K562 (cell line): ENCODE measurements around the gene PHTF1. TPM values are rescaled to one million over a fixed set of nuclear protein-coding genes. Genes with fewer than 3 reads are reported as not detected.

Experiments used
- ATF3 ChIP-seq, 2 experiments: fragments of 450-650 bp in 1 of 2; sonication (generic) in 1 of 2; formaldehyde crosslinking in 1 of 2; IDR thresholded peaks in 1 of 2; conservative IDR thresholded peaks in 1 of 2; 2 replicates each; pipeline versions ENCODE4 v1.6.1 to v1.8.1; 2016 to 2023; ENCODE audit warnings: mild to moderate bottlenecking in 2 of 2, moderate library complexity in 2 of 2, inconsistent platforms in 1 of 2, missing genetic modification reagents in 1 of 2
- CBX3 ChIP-seq, 2 experiments: IDR thresholded peaks; 1 replicate in 1 of 2; 2 replicates in 1 of 2; pipeline ENCODE4 v1.6.1; 2012; ENCODE audit warnings: inconsistent platforms in 2 of 2, low read length in 2 of 2, borderline replicate concordance in 1 of 2, control low read depth in 1 of 2
- CSDE1 ChIP-seq, 2 experiments: fragments of 450-650 bp; IDR thresholded peaks; 2 replicates each; pipeline ENCODE4 v1.6.1; 2016; ENCODE audit warnings: mild to moderate bottlenecking in 1 of 2
- FOXA1 ChIP-seq: fragments of 450-650 bp; IDR thresholded peaks from 2 replicates; pipeline ENCODE4 v1.6.1; 2016; ENCODE audit warnings: mild to moderate bottlenecking, borderline replicate concordance
- FOXP1 ChIP-seq: sonication (generic); formaldehyde crosslinking; IDR thresholded peaks from 2 replicates; pipeline ENCODE4 v1.8.0; 2022; ENCODE audit warnings: mild to moderate bottlenecking, missing genetic modification reagents
- GTF2B ChIP-seq: IDR thresholded peaks from 2 replicates; pipeline ENCODE4 v1.6.1; 2011; ENCODE audit not compliant: insufficient read length; ENCODE audit errors: extremely low read depth
- HLTF ChIP-seq: fragments of 450-650 bp; IDR thresholded peaks from 2 replicates; pipeline ENCODE4 v1.6.1; 2016
- HNRNPLL ChIP-seq: fragments of 200-400 bp; formaldehyde crosslinking; IDR thresholded peaks from 2 replicates; pipeline ENCODE4 v1.6.1; 2017; ENCODE audit warnings: low read length, low read depth, mild to moderate bottlenecking; ENCODE audit not compliant: poor library complexity, severe bottlenecking
- IRF1 ChIP-seq: sonication (generic); formaldehyde crosslinking; IDR thresholded peaks from 2 replicates; pipeline ENCODE4 v1.8.0; 2022; ENCODE audit warnings: missing genetic modification reagents, mild to moderate bottlenecking, borderline replicate concordance
- KAT2B ChIP-seq: IDR thresholded peaks from one replicate; pipeline ENCODE4 v1.6.1; 2012; ENCODE audit warnings: low read depth, mild to moderate bottlenecking, control low read depth, inconsistent platforms, low read length, moderate library complexity
- KLF1 ChIP-seq: fragments of 450-650 bp; IDR thresholded peaks from 2 replicates; pipeline ENCODE4 v1.6.1; 2016; ENCODE audit warnings: missing genetic modification characterization, missing compliant biosample characterization
- NEUROD1 ChIP-seq: fragments of 150-350 bp; IDR thresholded peaks from 2 replicates; pipeline ENCODE4 v1.6.1; 2014; ENCODE audit warnings: borderline replicate concordance, low read length, low read depth; ENCODE audit not compliant: partially characterized antibody
- NFIC ChIP-seq: fragments of 450-650 bp; IDR thresholded peaks from 2 replicates; pipeline ENCODE4 v1.6.1; 2017; ENCODE audit warnings: mild to moderate bottlenecking, inconsistent platforms
- NRF1 ChIP-seq, 2 experiments: fragments of 450-650 bp; IDR thresholded peaks in 1 of 2; conservative IDR thresholded peaks in 1 of 2; 2 replicates each; pipeline ENCODE4 v1.6.1; 2014; ENCODE audit warnings: mild to moderate bottlenecking in 2 of 2
- SNAPC5 ChIP-seq: fragments of 250-450 bp; sonication (Bioruptor Pico); IDR thresholded peaks from 2 replicates; pipeline ENCODE4 v1.8.0; 2021; ENCODE audit warnings: moderate library complexity, mild to moderate bottlenecking, inconsistent platforms
- SRSF9 ChIP-seq: fragments of 200-400 bp; formaldehyde crosslinking; IDR thresholded peaks from 2 replicates; pipeline ENCODE4 v1.6.1; 2017; ENCODE audit warnings: low read depth, low read length, borderline replicate concordance
- TAF7 ChIP-seq: fragments of 450-650 bp; IDR thresholded peaks from 2 replicates; pipeline ENCODE4 v1.6.1; 2016; ENCODE audit warnings: missing genetic modification characterization, missing compliant biosample characterization
- ZBTB34 ChIP-seq: fragments of 250-450 bp; sonication (Bioruptor Pico); IDR thresholded peaks from 2 replicates; pipeline ENCODE4 v1.8.0; 2021; ENCODE audit warnings: mild to moderate bottlenecking, moderate library complexity
- ZFP36 ChIP-seq: fragments of 150-350 bp; IDR thresholded peaks from 2 replicates; pipeline ENCODE4 v1.6.1; 2018; ENCODE audit warnings: low read length, low read depth; ENCODE audit not compliant: partially characterized antibody
- ZNF12 ChIP-seq: sonication (generic); formaldehyde crosslinking; IDR thresholded peaks from 2 replicates; pipeline ENCODE4 v1.4.0; 2020; ENCODE audit warnings: mild to moderate bottlenecking, missing genetic modification reagents
- ZNF140 ChIP-seq: fragments of 250-450 bp; sonication (Bioruptor Pico); IDR thresholded peaks from 2 replicates; pipeline ENCODE4 v1.8.0; 2021; ENCODE audit warnings: moderate library complexity, mild to moderate bottlenecking, inconsistent platforms
- ZNF143 ChIP-seq: sonication (generic); formaldehyde crosslinking; IDR thresholded peaks from 2 replicates; pipeline ENCODE4 v1.9.0; 2022; ENCODE audit warnings: mild to moderate bottlenecking, missing genetic modification reagents
- ZNF253 ChIP-seq: fragments of 250-450 bp; sonication (Bioruptor Pico); conservative IDR thresholded peaks from 2 replicates; pipeline ENCODE4 v1.6.1; 2021; ENCODE audit warnings: mild to moderate bottlenecking
- ZNF695 ChIP-seq: fragments of 450-650 bp; formaldehyde crosslinking; IDR thresholded peaks from 2 replicates; pipeline ENCODE4 v1.4.0; 2020; ENCODE audit warnings: mild to moderate bottlenecking, moderate library complexity
- ZSCAN29 ChIP-seq: fragments of 450-650 bp; IDR thresholded peaks from 2 replicates; pipeline ENCODE4 v1.6.1; 2017
- polyA plus RNA-seq, 8 experiments: library from polyadenylated mRNA; depleted of rRNA in 4 of 8; stranded (reverse) in 5 of 8; unstranded in 3 of 8; fragments of >200 nt; fragmentation: Nextera tagmentation in 2 of 8; fragmentation: Illumina TruSeq in 1 of 8; extraction: Ambion mirVana in 2 of 8; extraction: Trizol in 1 of 8; gene quantifications; 2 replicates each; pipeline versions ENCODE4 v1.2.1 to v1.2.3, GENCODE V29; 2011 to 2014; ENCODE audit warnings: inconsistent platforms in 1 of 8, missing spikeins in 1 of 8
- total RNA-seq, 7 experiments: library from RNA; depleted of rRNA in 6 of 7; stranded (reverse); fragments of >200 nt in 6 of 7; fragmentation: Illumina TruSeq in 2 of 7; extraction: Trizol in 2 of 7; gene quantifications; 2 replicates each; pipeline versions ENCODE4 v1.2.1 to v1.2.3, GENCODE V29; 2011 to 2021; ENCODE audit warnings: low replicate concordance in 1 of 7

Gene PHTF1
- total and polyA plus RNA-seq, 9 of the 15 experiments (the other 6 are each of a cell fraction or from before 2014, with no cell fraction given) = 8.4 to 36.2 (median 23.0) TPM

GRCh38 chr1:113759333-113760101 is at the start of gene PHTF1 (continued):
- TF ChIP-seq HNRNPLL (no peak), GTF2B (peak; percentile 28), HLTF (no peak), TAF7 (tag) (peak; percentile 79), IRF1 (CRISPR knock-in tag) (no peak), SRSF9 (no peak), FOXP1 (peak; percentile 86; the same call in 1 of the 2 replicates), ZNF140 (CRISPR knock-in tag) (no peak), NEUROD1 (no peak), SNAPC5 (CRISPR knock-in tag) (no peak), ZNF253 (no peak), ZBTB34 (no peak), ZNF12 (CRISPR knock-in tag) (peak; percentile 71), NFIC (0 out of 2 replicates have a peak, but pooled peaks have one; percentile 28), ATF3 (IDR thresholded peaks at IDR 0.05) (peak; percentile 79), ATF3 (CRISPR knock-in tag; conservative IDR thresholded peaks at IDR 0.05) (peak; percentile 76), CBX3 (IDR thresholded peaks at IDR 0.05; ENCODE audit: borderline replicate concordance in 1 of 2, low read length in 2 of 2) (no peak; a peak in 2 of 3 replicates), ZNF695 (CRISPR knock-in tag) (no peak), ZNF143 (CRISPR knock-in tag) (0 out of 2 replicates have a peak, but pooled peaks have one; percentile 43), NRF1 (conservative IDR thresholded peaks at IDR 0.05 in 1 of 2, IDR thresholded peaks at IDR 0.05 in 1 of 2) (peak; percentile 51 to 62; a peak in 3 of 4 replicates), ZFP36 (no peak), CSDE1 (IDR thresholded peaks at IDR 0.05) (no peak), ZSCAN29 (no peak), KAT2B (no peak), KLF1 (tag) (no peak), FOXA1 (no peak)
